GM10266 (cell line): ENCODE measurements around the gene CARD19.

Experiments
- DNase-seq: peaks from one replicate; pipeline ENCODE4 v3.0.0; 2012; ENCODE audit errors: extremely low spot score
- CTCF ChIP-seq: IDR thresholded peaks from 2 replicates; pipeline ENCODE4 v1.5.1; 2012; ENCODE audit warnings: mild to moderate bottlenecking, low read depth; ENCODE audit not compliant: control insufficient read depth, insufficient read depth; ENCODE audit errors: missing control alignments

Gene CARD19

DNA sequence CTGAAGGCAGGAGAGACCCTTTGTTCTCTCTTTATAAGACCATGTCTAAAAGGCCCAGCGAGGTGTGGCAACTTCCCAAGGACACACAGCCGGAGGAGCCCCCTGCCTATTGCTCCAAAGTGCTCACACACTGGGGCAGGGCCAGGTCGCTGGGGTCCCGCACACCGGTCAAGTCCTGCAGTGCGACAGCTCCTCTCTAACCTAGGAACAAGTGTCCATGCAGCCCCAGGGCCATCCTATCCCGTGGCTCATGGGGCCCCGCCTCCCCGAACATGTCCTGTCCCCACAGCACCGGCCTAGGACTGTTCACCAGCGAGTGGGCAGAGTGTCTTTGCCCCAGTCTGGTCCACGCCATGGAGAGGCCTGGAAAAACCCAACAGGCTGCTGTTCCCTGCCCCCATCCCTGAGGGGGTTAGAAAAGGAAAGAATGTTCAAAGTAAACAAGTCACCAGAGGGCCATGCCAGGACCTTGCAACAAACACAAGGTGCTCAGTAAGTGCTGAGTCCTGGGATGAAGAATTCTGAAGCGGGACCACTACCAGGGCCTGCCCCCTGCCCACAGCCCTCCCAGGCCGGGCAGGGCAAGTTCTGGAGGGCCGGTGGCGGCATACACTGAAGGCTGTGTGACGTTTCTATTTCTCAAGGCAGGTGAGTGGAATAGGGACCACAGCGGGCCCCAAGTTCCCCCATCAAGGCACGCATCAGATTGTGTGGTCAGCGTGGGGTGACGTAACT, 37.1 kb downstream of the CARD19 start:
- no peak for DNase-seq
- TF ChIP-seq CTCF: no peak

- peak; percentile 85 for DNase-seq
Measured at GRCh38 chr9:93133681-93134014, 37.6 kb downstream of the CARD19 start.

DNA sequence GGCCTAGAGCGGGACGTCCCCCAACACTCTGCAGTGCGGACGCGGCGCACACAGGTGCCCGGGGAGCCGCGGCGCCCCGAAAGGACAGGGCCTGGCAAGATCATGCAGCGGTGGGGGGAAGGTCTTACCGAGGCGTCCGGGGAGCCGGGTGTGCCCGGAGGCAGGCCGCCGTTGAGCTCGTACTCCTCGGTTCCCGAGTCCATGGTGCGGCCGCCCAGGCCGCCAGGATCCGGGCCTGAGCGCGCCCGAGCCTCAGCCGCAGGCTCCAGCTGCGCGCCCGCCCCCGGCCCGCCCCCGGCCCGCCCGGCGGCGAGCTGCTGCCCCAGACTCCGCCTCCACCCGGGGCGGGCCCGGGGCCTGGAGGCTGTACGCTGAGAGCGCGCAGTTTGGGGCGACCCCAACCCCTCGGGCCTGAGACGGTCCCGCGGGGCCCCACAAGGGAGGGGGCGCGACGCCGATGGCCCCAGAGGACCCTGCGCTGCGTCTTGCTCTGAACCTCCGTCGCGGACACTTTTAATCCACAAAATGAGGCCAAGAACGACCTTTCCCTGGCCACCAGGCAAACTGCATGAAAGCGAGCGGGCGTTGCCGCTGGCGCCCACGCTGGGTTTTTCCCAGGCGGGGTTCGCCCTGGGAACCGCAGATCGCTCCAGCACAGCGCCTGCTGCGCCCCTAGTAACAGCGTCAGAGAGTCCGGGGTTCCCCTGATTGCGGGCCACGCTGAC, 38.2 kb downstream of the CARD19 start, which contains the start of gene NINJ1:
Gene NINJ1 (minus strand): TSS at position 237 of the 725 bp plus-strand sequence. CDS start 34 bp downstream, at position 203.
- DNase-seq: peak; percentile 93
- TF ChIP-seq CTCF: no peak

More at GRCh38 chr9:93133681-93134014, 37.6 kb downstream of the CARD19 start:
- no peak for TF ChIP-seq CTCF

DNA sequence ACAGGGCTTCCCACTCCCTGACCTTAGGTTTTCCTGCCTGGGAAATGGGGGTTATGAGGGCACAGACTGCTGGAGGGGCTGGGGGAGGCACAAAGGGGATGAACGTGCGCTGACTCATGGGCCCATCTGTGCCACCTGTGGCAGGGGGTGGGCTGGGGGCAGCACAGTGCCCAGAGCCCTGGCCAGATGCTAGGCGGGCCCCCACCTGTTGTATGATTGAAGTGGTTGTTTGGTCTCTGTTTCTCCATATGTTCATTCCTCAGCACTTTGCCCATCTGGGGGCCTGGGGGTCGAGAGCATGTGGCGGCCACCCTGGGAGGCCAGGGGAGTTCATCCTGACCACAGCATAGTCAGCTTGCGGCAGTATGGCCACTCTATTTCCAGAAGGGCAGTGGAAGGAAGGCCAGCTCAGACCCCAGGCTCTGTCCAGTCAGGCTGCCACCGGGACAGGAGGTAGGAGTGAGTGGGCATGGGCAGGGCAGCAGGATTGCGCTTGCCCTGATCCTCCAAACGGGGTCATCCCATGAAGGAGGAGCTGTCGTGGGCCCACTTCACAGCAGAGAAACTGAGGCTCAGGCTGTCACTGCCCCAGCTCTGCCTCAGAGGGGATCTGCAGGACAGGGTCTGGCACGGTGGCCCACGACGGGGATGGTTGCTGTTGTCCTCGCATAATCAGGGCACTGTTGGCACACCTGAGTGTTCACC, 38.9 kb downstream of the CARD19 start:
- TF ChIP-seq CTCF: no peak
- no peak for DNase-seq

- no peak for TF ChIP-seq CTCF
- DNase-seq: no peak
Measured at GRCh38 chr9:93136011-93136440, 40.0 kb downstream of the CARD19 start.

GRCh38 chr9:93137362-93137761, 41.3 kb downstream of the CARD19 start:
- DNase-seq: no peak
- TF ChIP-seq CTCF: no peak
